Right lung (tissue), 5 donors: ENCODE results near the gene IFIT3. TPM values are rescaled to one million over a fixed set of nuclear protein-coding genes. Genes with fewer than 3 reads are reported as not detected.
"Not testable (repeated sequence)": the region's sequence is repeated elsewhere in the genome, so short reads cannot be mapped to it uniquely, and the experiment has no call there.

Source experiments
- DNase-seq, 2 donors: peaks; one replicate each; pipeline ENCODE4 v3.0.0-alpha.2; 2013
- polyA plus RNA-seq, 5 donors: library from polyadenylated mRNA; unstranded; fragments of 120-200 nt; gene quantifications; one replicate each; pipeline versions ENCODE4 v1.2.1 to v1.2.3, GENCODE V29; 2013; ENCODE audit warnings: inconsistent platforms in 1 of 5, low replicate concordance in 1 of 5; ENCODE audit not compliant: insufficient read length in 5 of 5, insufficient read depth in 1 of 5

Gene IFIT3
- polyA plus RNA-seq, 5 donors: 11.6 to 18.4 (median 14.1) TPM

DNA sequence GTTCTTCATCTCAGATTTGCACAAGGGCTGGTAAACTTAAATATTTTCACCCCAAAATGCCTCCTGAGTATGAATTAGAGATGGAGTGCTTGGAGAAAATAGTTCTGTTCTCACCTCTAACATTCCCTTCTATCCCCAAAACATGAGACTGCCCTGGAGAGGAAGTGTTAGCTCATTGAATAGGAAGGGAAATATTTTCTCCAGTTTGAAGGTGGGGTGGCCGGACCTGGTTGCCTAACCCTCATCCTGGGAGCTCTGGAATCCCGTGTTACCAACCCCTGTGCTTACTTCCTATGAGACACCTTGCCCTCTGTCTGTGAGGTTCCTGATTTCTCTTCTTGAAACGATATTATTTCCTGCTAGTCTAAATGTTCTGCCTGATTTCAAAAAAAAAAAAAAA lies 25.2 kb upstream of the IFIT3 start:
- no peak for DNase-seq

- DNase-seq: no peak
Measured at GRCh38 chr10:89303161-89303560, 24.6 kb upstream of the IFIT3 start.

GRCh38 chr10:89304026-89304425 lies 23.8 kb upstream of the IFIT3 start:
- no peak for DNase-seq

GRCh38 chr10:89304446-89304845 lies 23.4 kb upstream of the IFIT3 start:
- no peak for DNase-seq

GRCh38 chr10:89304925-89305324 lies 22.9 kb upstream of the IFIT3 start:
- no peak for DNase-seq

GRCh38 chr10:89305766-89306433 lies 21.9 kb upstream of the IFIT3 start:
- DNase-seq: no peak

DNA sequence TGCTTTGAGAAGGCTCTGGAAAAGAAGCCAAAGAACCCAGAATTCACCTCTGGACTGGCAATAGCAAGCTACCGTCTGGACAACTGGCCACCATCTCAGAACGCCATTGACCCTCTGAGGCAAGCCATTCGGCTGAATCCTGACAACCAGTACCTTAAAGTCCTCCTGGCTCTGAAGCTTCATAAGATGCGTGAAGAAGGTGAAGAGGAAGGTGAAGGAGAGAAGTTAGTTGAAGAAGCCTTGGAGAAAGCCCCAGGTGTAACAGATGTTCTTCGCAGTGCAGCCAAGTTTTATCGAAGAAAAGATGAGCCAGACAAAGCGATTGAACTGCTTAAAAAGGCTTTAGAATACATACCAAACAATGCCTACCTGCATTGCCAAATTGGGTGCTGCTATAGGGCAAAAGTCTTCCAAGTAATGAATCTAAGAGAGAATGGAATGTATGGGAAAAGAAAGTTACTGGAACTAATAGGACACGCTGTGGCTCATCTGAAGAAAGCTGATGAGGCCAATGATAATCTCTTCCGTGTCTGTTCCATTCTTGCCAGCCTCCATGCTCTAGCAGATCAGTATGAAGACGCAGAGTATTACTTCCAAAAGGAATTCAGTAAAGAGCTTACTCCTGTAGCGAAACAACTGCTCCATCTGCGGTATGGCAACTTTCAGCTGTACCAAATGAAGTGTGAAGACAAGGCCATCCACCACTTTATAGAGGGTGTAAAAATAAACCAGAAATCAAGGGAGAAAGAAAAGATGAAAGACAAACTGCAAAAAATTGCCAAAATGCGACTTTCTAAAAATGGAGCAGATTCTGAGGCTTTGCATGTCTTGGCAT lies 21.1 kb upstream of the IFIT3 start:
- DNase-seq: no peak

GRCh38 chr10:89307269-89307577 lies 20.6 kb upstream of the IFIT3 start:
- DNase-seq: no peak

- DNase-seq: no peak
Measured at GRCh38 chr10:89308266-89308665, 19.5 kb upstream of the IFIT3 start.

DNA sequence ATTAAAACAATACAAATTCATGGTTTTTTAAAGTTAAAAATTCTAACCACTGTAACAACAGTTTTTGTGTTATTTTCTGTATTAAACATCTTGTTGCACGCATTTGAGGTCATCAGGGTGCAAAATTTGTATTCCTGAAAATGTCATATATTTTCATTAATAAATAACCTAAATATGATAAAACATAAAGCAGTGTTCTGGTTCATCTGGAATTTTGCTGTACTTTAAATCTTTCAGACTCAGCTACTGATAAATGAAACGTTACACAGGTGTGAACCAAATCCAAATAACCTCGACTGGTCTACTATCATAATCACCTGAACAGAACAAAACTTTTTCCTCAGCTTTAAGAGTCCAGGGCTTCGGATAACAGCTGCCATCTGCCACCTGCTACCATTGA lies 19.1 kb upstream of the IFIT3 start:
- no peak for DNase-seq

GRCh38 chr10:89309156-89310055 lies 18.4 kb upstream of the IFIT3 start:
- no peak for DNase-seq

- DNase-seq: no peak
Measured at GRCh38 chr10:89310056-89310893, 17.5 kb upstream of the IFIT3 start.

DNA sequence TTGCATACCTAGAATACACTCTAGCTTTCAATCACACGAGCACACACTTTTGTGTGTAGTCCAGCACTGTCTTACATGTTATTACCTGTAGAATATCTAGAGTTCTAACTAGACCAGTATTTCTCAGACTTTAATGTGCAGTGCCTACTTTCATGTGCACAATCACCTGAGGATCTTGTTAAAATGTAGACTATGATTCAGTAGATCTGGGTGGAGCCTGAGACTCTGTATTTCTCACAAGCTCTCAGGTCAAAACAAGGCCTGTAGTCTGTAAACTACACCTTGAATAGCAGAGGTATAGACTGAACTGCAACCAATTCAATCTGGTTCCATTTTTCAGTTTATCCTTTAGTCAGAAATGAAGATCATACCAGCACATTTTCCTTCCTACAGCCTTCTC lies 14.8 kb upstream of the IFIT3 start:
- no peak for DNase-seq

DNA sequence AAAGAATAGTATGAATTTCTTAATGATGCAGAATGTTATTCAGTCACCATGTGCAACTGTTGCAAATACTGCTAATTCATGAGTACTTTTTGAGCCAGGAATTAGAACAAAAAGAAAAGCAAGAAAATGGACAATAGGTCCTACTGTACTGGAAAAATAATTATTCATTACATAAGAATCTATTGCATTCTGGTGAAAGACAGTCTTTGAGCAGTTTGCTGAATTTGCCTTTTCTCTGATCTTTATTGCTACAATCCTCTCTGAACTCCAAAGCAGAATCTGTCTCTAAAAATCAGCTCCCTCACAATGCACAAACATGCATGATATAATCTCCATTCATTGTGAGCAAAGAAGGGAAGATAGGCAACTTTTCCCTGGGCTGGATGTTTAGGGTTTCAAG lies 13.1 kb upstream of the IFIT3 start:
- no peak for DNase-seq

DNA sequence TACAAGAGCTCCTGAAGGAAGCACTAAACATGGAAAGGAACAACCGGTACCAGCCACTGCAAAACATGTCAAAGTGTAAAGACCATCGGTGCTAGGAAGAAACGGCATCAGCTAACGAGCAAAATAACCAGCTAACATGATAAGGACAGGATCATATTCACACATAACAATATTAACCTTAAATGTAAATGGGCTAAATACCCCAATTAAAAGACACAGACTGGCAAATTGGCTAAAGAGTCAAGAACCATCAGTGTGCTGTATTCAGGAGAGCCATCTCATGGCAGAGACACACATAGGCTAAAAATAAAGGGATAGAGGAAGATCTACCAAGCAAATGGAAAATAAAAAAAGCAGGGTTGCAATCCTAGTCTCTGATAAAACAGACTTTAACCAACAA lies 9.8 kb upstream of the IFIT3 start:
- DNase-seq: not testable (repeated sequence)

DNA sequence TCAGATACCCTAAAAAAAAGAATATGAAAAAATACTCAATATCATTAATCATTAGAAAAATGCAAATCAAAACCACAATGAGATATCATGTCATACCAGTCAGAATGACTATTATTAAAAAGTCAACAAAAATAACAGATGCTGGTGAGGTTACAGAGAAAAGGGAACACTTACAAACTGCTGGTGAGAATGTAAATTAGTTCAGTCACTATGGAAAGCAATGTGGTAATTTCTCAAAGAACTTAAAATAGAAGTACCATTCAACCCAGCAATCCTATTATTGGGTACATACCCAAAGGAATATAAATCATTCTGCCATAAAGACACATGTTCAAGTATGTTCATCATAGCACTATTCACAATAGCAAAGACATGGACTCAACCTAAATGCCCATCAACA lies 2.7 kb upstream of the IFIT3 start:
- not testable (repeated sequence) for DNase-seq

DNA sequence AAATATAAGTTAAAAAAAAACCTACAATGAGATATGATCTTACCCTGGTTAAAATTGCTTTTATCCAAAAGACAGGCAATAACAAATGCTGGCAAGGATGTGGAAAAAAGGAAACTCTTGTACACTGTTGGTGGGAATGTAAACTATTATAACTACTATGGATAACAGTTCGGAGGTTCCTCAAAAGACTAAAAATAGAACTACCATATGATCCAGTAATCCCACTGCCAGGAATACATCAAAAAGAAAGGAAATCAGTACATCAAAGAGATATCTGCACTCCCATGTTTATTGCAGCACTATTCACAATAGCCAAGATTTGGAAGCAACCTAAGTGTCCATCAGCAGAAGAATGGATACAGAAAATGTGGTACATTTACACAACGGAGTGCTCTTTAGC lies 1.9 kb upstream of the IFIT3 start:
- DNase-seq: not testable (repeated sequence)

DNA sequence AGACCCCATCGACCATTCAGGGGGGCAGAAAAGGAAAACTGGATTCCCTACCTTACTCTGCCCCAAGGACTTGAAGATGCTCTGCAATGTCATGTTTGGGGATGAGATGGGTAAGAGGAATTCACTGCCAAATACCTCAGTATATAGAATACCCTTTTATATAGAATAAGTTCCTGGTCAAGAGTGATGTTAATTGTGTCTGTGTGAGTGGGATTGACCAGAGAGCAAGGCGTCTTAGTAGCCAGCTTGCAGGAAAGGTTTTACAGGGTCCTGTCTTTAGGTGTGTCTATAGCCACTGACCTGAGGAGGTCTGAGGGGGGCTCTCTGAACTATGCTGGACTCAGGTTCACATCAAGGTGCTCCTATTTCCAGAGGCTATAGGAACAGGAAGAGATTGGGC lies 1.4 kb downstream of the IFIT3 start:
- DNase-seq: no peak

GRCh38 chr10:89330014-89330413 lies 2.2 kb downstream of the IFIT3 start:
- DNase-seq: not testable (repeated sequence)

DNA sequence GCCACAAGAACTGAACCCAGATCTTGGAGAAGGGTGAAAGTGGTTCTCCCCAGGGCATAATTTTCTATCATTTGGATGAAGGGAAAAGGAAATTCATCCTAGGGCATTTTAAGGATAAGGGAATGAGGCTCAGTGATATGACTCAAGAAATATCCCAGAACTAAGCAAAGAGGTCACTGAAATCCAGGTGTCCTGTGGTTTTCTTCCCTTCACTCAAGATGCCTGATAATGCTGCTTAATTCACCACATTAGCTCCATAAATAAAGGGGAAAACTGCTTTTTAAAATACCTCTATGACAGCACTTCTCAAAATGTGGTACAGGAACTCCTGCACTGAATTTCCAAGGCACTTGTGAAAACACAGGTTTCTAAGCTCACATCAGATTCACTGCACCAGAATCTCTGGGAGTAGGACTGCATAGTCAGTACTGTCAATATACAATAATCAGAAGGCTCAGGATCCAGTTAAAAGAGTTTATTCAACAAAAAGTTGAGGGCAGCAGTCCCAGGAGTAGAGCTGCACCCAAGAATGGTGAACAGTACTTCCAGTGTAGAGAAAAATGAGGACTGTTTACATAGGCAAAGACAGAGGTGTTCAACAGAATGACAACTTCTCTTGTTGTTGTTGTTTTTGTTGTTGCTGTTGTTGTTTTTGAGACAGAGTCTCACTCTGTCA lies 2.9 kb downstream of the IFIT3 start:
- DNase-seq: no peak
